Renal pelvis (tissue), 4 donors: ENCODE results near the gene BNC2. TPM values are rescaled to one million over a fixed set of nuclear protein-coding genes. Genes with fewer than 3 reads are reported as not detected.
"Not testable (repeated sequence)": the region's sequence is repeated elsewhere in the genome, so short reads cannot be mapped to it uniquely, and the experiment has no call there.

Source experiments
- DNase-seq: peaks from one replicate; pipeline ENCODE4 v3.0.0-alpha.2; 2013
- polyA plus RNA-seq, 3 donors: library from polyadenylated mRNA; unstranded; fragments of 120-200 nt; gene quantifications; one replicate each; pipeline ENCODE4 v1.2.1, GENCODE V29; 2013; ENCODE audit not compliant: insufficient read length in 3 of 3

The BNC2 gene
- polyA plus RNA-seq, 3 donors, result 8.1 to 11.1 (median 10.5) TPM

- no peak for DNase-seq
Measured at GRCh38 chr9:16458696-16459420, 411.6 kb downstream of the BNC2 start.

DNA sequence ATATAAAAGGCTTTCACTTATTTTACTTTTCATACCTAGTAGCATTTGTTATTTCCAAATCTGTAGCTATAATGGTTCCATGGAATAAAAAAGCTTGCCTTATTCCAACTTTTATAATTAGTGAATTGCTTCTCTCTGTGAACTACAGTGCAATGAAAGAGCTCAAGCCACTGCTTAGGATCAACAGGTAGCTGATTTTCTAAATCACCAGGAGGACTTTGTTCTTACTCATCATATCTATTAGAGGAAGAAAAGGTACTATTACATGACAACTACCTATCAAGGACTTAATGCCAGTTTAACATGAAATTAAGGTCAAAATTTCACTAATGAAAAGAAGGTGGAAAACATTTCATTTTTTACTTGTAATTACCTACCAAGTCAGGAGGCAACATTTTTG, 414.6 kb downstream of the BNC2 start:
- no peak for DNase-seq

GRCh38 chr9:16453390-16453789, 417.1 kb downstream of the BNC2 start:
- DNase-seq, result no peak

GRCh38 chr9:16450578-16450977, 419.9 kb downstream of the BNC2 start:
- DNase-seq, result no peak

DNA sequence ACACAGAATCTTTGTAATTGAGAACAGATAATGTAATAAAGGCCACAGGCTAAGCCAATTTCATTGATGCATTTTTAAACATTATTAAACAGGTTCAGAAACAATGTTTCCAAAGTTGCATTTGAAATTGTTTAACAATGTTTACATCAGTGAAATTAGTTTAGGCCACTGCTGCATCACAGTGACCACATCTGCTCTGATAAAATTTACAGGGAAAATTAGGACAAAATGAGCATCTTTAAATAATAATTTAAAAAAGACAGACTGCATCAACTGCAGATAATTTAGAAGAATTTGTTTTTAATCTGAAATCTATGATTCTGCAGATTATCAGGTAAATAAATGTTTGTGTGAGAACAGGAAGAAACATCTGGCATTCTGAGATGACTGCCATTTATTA, 420.4 kb downstream of the BNC2 start:
- DNase-seq, result no peak

- no peak for DNase-seq
Measured at GRCh38 chr9:16449076-16449730, 421.3 kb downstream of the BNC2 start.

GRCh38 chr9:16447946-16448345, 422.5 kb downstream of the BNC2 start:
- no peak for DNase-seq

GRCh38 chr9:16446636-16447035, 423.8 kb downstream of the BNC2 start:
- no peak for DNase-seq

- DNase-seq, result no peak
Measured at GRCh38 chr9:16445141-16445920, 425.1 kb downstream of the BNC2 start.

- no peak for DNase-seq
Measured at GRCh38 chr9:16442622-16443021, 427.8 kb downstream of the BNC2 start.

- DNase-seq, result no peak
Measured at GRCh38 chr9:16441791-16442190, 428.7 kb downstream of the BNC2 start.

GRCh38 chr9:16438831-16439230, 431.6 kb downstream of the BNC2 start:
- not testable (repeated sequence) for DNase-seq

- no peak for DNase-seq
Measured at GRCh38 chr9:16436545-16436944, 433.9 kb downstream of the BNC2 start.

- no peak for DNase-seq
Measured at GRCh38 chr9:16434526-16434925, 435.9 kb downstream of the BNC2 start.

DNA sequence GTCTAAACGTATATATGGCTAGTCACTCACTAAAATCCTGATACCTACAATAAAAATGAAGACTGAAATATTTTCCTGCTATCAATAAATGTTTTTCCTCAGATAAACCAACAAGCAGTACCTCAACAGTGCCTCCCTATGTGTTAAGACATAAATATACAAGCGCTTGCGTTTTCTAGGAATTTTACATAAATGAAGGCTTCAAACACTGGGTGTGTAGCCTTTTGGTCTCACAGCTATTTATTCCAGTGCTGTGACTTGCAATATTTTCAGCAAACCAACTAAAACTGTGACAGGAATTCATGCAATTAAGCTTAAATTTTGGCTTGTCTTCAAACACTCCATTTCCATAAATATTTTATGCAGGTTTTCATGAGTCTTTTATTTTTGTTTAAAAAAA, 437.0 kb downstream of the BNC2 start:
- no peak for DNase-seq

DNA sequence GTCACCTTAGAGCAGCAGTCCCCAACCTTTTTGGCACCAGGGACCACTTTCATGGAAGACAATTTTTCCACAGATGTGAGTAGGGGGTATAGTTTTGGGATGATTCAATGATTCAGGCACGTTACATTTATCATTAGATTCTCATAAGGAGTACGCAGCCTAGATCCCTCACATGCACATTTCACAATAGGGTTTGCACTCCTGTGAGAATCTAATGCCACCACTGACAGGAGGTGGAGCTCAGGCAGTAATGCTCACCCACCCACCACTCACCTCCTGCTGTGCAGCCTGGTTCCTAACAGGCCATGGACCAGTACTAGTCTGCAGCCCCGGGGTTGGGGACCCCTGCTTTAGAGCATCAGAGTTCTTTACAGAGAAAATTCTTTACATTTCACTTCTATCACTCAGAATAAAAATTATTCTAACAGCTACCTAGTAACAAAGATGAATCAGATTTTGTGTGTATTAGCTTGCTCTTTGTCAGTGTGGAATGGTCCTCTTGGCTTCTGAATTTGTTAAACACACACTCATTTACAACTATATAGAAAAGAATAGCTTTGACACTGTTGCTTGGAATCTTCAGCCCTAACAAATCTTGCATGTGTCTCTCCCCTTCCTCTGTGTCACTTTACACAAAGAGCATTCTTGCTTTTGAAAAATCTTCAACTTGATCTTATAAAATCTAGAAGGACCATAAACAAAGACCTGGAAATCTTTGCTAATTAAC, 438.6 kb downstream of the BNC2 start:
- DNase-seq, result no peak

DNA sequence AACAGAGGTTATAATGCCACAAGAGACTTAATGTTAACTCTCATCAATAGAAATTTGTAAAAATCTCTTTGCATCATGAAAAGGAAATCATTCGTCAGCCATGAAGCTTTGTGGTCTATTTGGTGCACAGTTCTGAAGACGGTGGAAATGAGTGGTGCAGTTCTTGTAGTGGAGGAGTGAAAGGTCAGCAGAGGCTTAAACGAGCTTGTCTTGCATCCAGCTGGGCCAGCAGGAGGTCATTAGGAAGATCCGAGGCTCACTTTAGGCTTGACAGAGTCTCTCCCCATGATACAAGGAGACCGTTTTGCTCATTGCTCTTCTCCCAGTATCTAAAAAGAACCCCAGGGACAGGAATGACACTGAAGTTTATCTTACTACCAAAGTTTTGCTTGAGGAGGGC, 440.8 kb downstream of the BNC2 start:
- no peak for DNase-seq

GRCh38 chr9:16427873-16428427, 442.5 kb downstream of the BNC2 start:
- no peak for DNase-seq

DNA sequence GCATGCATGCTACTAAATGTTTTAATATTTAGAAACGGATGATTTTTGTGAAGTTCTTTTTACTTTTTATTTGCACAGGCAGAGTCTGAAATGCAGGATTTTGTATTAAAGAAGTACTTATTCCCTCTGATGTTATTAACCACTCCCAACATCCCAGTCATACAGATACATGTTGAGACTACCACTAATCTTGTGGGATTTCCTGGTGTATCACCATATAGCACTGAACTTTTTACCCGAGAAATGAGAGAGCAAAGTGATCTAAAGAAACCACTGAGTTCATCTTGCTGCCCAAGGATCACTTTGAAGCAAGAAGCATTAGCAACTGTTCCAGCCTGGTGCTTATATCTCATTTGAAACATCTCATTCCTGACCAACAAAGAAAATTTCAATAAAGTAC, 443.8 kb downstream of the BNC2 start:
- no peak for DNase-seq

- DNase-seq, result no peak
Measured at GRCh38 chr9:16425562-16426231, 444.8 kb downstream of the BNC2 start.

DNA sequence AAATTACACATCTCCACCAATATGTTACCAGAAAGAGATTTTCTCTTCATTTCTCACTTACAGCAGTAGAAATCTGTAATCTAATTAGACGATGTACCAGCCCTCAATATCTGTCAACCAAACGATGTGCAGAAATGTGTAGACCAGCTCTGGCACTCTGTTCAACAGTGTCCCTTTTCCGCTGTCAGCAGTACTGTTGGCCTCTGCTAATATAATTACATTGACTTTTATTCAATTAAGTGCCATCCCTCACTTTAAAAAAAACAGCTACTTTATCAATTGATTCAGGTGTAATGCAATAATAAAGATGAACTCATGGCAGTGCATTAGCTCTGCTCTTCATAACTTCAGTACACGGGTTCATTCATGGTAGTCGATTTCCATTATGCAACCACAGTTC, 448.4 kb downstream of the BNC2 start:
- no peak for DNase-seq
